Erythroblast (primary cell): Measurements from ENCODE around the gene CRYZL1.

ENCODE experiments used
- GATA1 ChIP-seq: IDR thresholded peaks from 2 replicates; pipeline ENCODE4 v1.6.1; 2011; ENCODE audit warnings: low read depth, mild to moderate bottlenecking, control low read depth, low read length, moderate library complexity
- POLR2A ChIP-seq: IDR thresholded peaks from 2 replicates; pipeline ENCODE4 v1.6.1; 2011; ENCODE audit warnings: mild to moderate bottlenecking, low read length

DNA sequence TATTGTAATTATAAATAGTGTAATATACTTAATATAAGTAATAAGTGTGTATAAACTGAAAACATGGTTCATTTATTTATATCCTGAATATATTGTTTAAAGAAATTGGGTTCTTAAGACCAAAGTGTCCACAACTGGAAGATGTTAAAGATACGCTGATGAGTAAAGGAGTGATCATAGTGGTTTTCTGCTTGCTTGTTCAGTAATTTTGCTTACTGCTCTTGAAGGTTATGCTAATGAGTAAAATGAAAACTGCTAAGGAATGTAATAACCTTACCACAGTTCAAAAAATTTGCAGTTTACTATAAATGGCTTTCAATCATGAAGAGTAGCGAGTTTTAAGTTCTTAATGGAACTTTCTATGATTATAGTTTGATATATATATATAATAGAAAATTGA, 75.0 kb downstream of the CRYZL1 start:
- no peak for TF ChIP-seq POLR2A
- no peak for TF ChIP-seq GATA1
